Memory B cell (primary cell): ENCODE results near the gene DDR2.
"Not testable (repeated sequence)": the region's sequence is repeated elsewhere in the genome, so short reads cannot be mapped to it uniquely, and the experiment has no call there.

Source experiments
- ATAC-seq: fragments of 150-1000 bp; cut with Tn5 transposase; 2 replicates; pipeline ENCODE4 v1.10.0; 2021; ENCODE audit warnings: low read depth, mild to moderate bottlenecking, moderate library complexity
- DNase-seq, 2 donors: peaks; one replicate each; pipeline ENCODE4 v3.0.0; 2022; ENCODE audit warnings: low spot score in 2 of 2
- H3K27ac Mint-ChIP-seq: one replicate; pipeline ENCODE4 v1.8.0; 2022; ENCODE audit warnings: mild to moderate bottlenecking, moderate library complexity, mixed read lengths
- H3K27me3 Mint-ChIP-seq: one replicate; pipeline ENCODE4 v1.8.0; 2022; ENCODE audit warnings: mixed read lengths
- H3K36me3 Mint-ChIP-seq: one replicate; pipeline ENCODE4 v1.8.0; 2022; ENCODE audit warnings: mild to moderate bottlenecking, mixed read lengths
- H3K4me1 Mint-ChIP-seq: one replicate; pipeline ENCODE4 v1.8.0; 2022; ENCODE audit warnings: mixed read lengths
- H3K4me3 Mint-ChIP-seq: one replicate; pipeline ENCODE4 v1.8.0; 2022; ENCODE audit warnings: mild to moderate bottlenecking, moderate library complexity, mixed read lengths
- H3K9me3 Mint-ChIP-seq: one replicate; pipeline ENCODE4 v1.8.0; 2022; ENCODE audit warnings: mixed read lengths

Gene DDR2

GRCh38 chr1:162722036-162722435 is 89.8 kb downstream of the DDR2 start:
- ATAC-seq = no peak
- no peak overlapping the region for H3K4me3 Mint-ChIP-seq
- H3K27ac Mint-ChIP-seq = no peak overlapping the region
- no peak for DNase-seq
- no peaks in the 10 kb centered on the region for H3K4me1 Mint-ChIP-seq
- H3K27me3 Mint-ChIP-seq = no peaks in the 10 kb centered on the region
- H3K9me3 Mint-ChIP-seq = no peaks in the 10 kb centered on the region
- no peaks in the 10 kb centered on the region for H3K36me3 Mint-ChIP-seq

DNA sequence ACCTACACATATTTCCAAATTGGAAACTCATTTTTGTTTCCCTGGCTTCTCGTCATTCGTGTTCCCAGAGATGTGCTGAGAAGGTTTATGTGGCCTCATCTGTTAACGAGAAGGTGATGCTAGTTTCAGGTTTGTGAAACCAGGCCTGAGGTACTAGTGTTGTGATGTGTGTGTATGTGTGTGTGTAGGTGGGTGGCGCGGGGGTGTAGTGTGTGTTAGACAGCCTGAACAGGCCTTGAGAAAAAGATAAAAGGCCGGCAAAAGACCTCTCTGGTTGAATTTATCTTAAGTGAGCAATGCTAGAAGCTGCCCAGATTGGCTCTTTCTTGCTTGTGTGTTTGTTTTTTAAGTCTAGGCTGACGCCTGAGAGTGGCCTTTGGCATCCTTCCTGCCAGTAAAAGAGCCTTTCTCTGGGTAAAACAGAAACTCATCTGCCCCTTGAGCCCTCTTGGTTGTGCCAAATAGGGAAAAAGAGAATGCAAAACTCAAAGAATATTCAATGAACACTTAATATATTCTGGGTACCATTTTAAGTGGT is 92.4 kb downstream of the DDR2 start:
- no peak for DNase-seq
- no peak for ATAC-seq
- no peak overlapping the region for H3K27ac Mint-ChIP-seq
- H3K4me3 Mint-ChIP-seq = no peak overlapping the region
- H3K27me3 Mint-ChIP-seq = no peaks in the 10 kb centered on the region
- no peaks in the 10 kb centered on the region for H3K4me1 Mint-ChIP-seq
- no peaks in the 10 kb centered on the region for H3K9me3 Mint-ChIP-seq
- H3K36me3 Mint-ChIP-seq = no peaks in the 10 kb centered on the region

- H3K4me3 Mint-ChIP-seq = no peak overlapping the region
- H3K27ac Mint-ChIP-seq = no peak overlapping the region
- no peaks in the 10 kb centered on the region for H3K9me3 Mint-ChIP-seq
- DNase-seq = no peak
- no peaks in the 10 kb centered on the region for H3K36me3 Mint-ChIP-seq
- ATAC-seq = no peak
- H3K27me3 Mint-ChIP-seq = no peaks in the 10 kb centered on the region
- H3K4me1 Mint-ChIP-seq = no peaks in the 10 kb centered on the region
Observed at GRCh38 chr1:162725301-162725837, 93.1 kb downstream of the DDR2 start.

DNA sequence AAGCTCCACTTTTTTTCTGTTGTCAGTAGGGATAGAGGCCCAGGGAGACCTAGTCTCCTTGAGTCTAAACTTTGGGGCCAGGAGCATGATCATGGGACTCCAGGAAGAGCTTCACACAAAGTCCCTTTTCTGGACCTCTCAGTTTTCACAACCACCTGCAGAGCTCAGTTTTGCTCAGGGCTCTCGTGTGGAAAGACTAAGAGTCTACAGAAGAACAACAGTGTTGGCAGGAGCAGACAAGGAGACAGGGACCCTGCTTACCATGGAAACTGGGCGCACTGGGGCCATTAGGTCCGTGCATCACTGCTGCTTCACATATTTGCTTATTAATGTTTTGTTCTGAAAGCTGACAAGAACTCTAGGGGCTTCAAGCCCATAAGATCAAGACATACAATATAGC is 94.3 kb downstream of the DDR2 start:
- DNase-seq (no peak), ATAC-seq (no peak)
- Mint-ChIP-seq H3K36me3 (no peaks in the 10 kb centered on the region), H3K4me1 (no peaks in the 10 kb centered on the region), H3K4me3 (no peak overlapping the region), H3K9me3 (no peaks in the 10 kb centered on the region), H3K27me3 (no peaks in the 10 kb centered on the region), H3K27ac (no peak overlapping the region)

DNA sequence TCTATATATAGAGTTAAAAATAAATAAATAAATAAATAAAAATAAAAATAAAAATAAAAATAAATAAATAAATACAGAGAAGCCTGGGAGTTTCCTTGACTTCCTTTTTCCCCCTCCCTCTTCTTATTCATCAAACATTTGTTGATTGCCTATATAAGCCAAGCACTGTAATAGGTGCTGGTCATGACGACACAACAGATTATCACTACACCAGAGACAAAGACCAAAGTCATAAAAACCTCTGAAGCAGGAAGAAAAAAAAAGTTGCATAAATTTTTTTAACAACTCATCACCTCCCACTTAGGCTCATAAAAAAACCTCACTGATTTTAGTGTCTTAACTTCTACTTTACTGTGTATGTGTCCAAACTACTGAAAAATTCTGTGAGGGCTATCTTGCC is 95.2 kb downstream of the DDR2 start:
- ATAC-seq, H3K27ac Mint-ChIP-seq, H3K36me3 Mint-ChIP-seq, H3K27me3 Mint-ChIP-seq, DNase-seq, H3K4me3 Mint-ChIP-seq, H3K4me1 Mint-ChIP-seq, H3K9me3 Mint-ChIP-seq: not testable (repeated sequence)

- DNase-seq (no peak), ATAC-seq (no peak)
- H3K27me3 Mint-ChIP-seq = peaks cover 2% of the 10 kb centered on the region
- no peak overlapping the region for H3K4me3 Mint-ChIP-seq
- no peaks in the 10 kb centered on the region for H3K9me3 Mint-ChIP-seq
- no peak overlapping the region for H3K27ac Mint-ChIP-seq
- H3K36me3 Mint-ChIP-seq = no peaks in the 10 kb centered on the region
- no peaks in the 10 kb centered on the region for H3K4me1 Mint-ChIP-seq
Observed at GRCh38 chr1:162728573-162728972, 96.3 kb downstream of the DDR2 start.

DNA sequence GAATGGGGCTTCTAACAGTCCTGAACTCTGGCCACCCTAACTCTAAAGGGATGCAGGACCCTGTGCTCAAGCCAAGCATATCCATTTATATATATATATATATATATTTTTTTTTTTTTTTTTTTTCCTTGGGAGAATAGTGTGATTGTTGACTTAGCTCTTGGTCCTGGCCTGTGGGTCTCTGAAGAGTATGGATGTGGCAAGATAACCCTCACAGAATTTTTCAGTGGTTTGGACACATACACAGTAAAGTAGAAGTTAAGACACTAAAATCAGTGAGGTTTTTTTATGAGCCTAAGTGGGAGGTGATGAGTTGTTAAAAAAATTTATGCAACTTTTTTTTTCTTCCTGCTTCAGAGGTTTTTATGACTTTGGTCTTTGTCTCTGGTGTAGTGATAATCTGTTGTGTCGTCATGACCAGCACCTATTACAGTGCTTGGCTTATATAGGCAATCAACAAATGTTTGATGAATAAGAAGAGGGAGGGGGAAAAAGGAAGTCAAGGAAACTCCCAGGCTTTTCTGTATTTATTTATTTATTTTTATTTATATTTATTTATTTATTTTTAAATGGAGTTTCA is 97.0 kb downstream of the DDR2 start:
- not testable (repeated sequence) for H3K27me3 Mint-ChIP-seq, H3K4me3 Mint-ChIP-seq, ATAC-seq, H3K27ac Mint-ChIP-seq, H3K36me3 Mint-ChIP-seq, H3K9me3 Mint-ChIP-seq, DNase-seq, H3K4me1 Mint-ChIP-seq

- Mint-ChIP-seq H3K4me1 (no peaks in the 10 kb centered on the region), H3K9me3 (no peaks in the 10 kb centered on the region), H3K27ac (no peak overlapping the region), H3K27me3 (peaks cover 8% of the 10 kb centered on the region), H3K4me3 (no peak overlapping the region), H3K36me3 (no peaks in the 10 kb centered on the region)
- ATAC-seq (no peak), DNase-seq (no peak)
Observed at GRCh38 chr1:162732094-162732493, 99.8 kb downstream of the DDR2 start.

GRCh38 chr1:162732566-162733335 is 100.5 kb downstream of the DDR2 start:
- Mint-ChIP-seq H3K4me3 (no peak overlapping the region), H3K27ac (no peak overlapping the region), H3K27me3 (peaks cover 8% of the 10 kb centered on the region), H3K4me1 (no peaks in the 10 kb centered on the region), H3K36me3 (no peaks in the 10 kb centered on the region), H3K9me3 (no peaks in the 10 kb centered on the region)
- ATAC-seq (no peak), DNase-seq (no peak)

DNA sequence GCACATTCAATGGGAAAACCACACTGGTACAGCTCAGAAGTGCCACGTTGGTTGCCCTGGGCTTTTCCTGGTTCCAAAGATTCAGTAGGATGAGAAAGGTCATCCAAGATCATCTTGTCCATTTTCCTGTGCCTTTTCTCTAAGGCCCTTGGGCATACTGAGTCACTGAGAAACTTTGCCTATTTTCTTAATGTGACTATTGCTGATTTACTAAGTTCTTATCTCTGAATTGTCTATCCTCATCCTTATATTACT is 101.0 kb downstream of the DDR2 start:
- Mint-ChIP-seq H3K9me3 (no peaks in the 10 kb centered on the region), H3K36me3 (no peaks in the 10 kb centered on the region), H3K27me3 (peaks cover 8% of the 10 kb centered on the region), H3K4me1 (no peaks in the 10 kb centered on the region), H3K4me3 (no peak overlapping the region), H3K27ac (no peak overlapping the region)
- ATAC-seq = no peak
- DNase-seq = no peak

- Mint-ChIP-seq H3K4me1 (no peaks in the 10 kb centered on the region), H3K36me3 (no peaks in the 10 kb centered on the region), H3K27me3 (peaks cover 8% of the 10 kb centered on the region), H3K9me3 (no peaks in the 10 kb centered on the region), H3K4me3 (no peak overlapping the region), H3K27ac (no peak overlapping the region)
- DNase-seq (no peak), ATAC-seq (no peak)
Observed at GRCh38 chr1:162734047-162734446, 101.8 kb downstream of the DDR2 start.

DNA sequence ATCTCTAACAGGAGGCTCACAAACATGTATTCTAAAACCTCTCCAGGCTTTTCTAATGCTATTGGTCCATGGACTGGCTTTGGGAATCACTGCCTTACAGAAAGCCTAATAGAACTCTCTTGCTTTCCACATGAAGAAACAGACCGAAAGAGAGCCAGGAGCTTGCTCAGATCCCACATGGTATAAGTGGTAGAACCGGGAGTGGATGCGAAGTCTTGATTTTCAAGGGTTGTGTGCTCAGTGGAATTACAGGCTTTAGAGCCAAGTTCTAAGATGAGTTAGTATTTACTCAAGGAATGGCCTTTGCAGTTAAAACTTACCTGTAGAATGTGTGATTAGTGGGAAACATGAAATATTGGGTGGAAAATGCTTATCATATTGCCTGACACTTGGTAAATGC is 103.9 kb downstream of the DDR2 start:
- Mint-ChIP-seq H3K36me3 (no peaks in the 10 kb centered on the region), H3K27me3 (peaks cover 8% of the 10 kb centered on the region), H3K4me3 (no peak overlapping the region), H3K27ac (no peak overlapping the region), H3K4me1 (no peaks in the 10 kb centered on the region), H3K9me3 (no peaks in the 10 kb centered on the region)
- no peak for ATAC-seq
- DNase-seq = no peak

DNA sequence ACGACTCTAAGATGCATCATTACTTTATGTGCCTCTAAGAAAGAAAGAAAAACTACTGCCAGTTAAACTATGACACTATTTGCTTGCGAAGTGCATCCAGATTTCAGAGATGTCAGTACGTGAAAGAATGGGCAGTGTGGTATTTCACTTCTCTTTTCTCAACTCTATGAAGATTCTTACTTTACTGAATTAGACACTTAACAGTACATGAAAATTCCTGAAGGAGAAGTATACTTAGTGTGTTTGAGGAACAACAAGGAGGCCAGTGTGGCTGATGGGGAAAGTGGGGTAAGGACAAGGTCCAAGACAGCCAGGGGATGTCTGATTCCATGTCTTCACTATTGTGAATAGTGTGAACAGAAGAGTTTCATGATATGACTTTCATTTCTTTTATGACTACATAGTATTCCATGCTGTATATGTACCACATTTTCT is 104.4 kb downstream of the DDR2 start:
- Mint-ChIP-seq H3K4me1 (no peaks in the 10 kb centered on the region), H3K36me3 (no peaks in the 10 kb centered on the region), H3K4me3 (no peak overlapping the region), H3K9me3 (no peaks in the 10 kb centered on the region), H3K27ac (no peak overlapping the region), H3K27me3 (peaks cover 8% of the 10 kb centered on the region)
- no peak for DNase-seq
- no peak for ATAC-seq

DNA sequence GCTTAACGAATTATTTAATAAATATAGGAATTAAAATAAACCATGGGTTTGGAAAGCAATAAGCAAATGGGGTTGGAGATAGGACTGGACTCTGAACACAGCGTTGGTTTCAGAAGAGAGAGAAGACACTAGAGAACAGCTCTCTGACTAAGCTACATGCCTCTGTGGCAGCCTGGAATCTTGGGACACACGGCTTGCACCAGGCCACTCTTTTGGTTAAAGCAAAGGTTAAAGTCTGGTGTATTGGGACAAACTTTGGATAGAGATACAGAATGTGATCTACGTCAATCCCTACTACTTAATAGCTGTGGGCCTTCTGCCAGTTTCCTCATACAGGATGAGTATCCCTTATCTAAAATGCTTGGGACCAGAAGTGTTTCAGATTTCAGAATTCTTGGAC is 108.5 kb downstream of the DDR2 start:
- H3K4me3 Mint-ChIP-seq = no peak overlapping the region
- no peaks in the 10 kb centered on the region for H3K4me1 Mint-ChIP-seq
- H3K27me3 Mint-ChIP-seq = no peaks in the 10 kb centered on the region
- no peak for ATAC-seq
- DNase-seq = no peak
- H3K36me3 Mint-ChIP-seq = no peaks in the 10 kb centered on the region
- no peaks in the 10 kb centered on the region for H3K9me3 Mint-ChIP-seq
- H3K27ac Mint-ChIP-seq = no peak overlapping the region

DNA sequence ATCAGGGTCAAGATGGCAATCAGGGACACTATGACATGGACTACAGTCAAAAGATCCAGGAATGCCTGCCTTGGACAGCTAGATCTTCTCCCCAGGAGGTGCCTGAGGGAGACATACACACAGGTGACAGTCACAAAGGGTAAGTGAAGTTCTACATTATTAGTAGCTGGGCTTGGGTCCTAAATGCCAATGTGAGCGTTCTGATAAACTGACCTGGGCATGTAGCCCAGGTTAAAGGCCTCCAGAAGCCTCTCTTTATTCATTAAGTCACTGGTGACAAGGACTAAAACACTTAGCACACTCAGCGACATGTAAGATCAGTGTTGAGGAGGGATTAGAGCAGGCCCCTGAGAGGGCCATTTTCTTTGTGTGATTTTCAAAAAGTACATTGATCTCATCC is 109.3 kb downstream of the DDR2 start:
- Mint-ChIP-seq H3K4me3 (no peak overlapping the region), H3K27ac (no peak overlapping the region), H3K36me3 (no peaks in the 10 kb centered on the region), H3K4me1 (no peaks in the 10 kb centered on the region), H3K9me3 (no peaks in the 10 kb centered on the region), H3K27me3 (no peaks in the 10 kb centered on the region)
- no peak for DNase-seq
- ATAC-seq = no peak
